HepG2 (cell line): ENCODE data around the gene SLC23A2. TPM values are rescaled to one million over a fixed set of nuclear protein-coding genes. Genes with fewer than 3 reads are reported as not detected.

ENCODE experiments used
- ARID4A ChIP-seq: sonication (generic); formaldehyde crosslinking; IDR thresholded peaks from 2 replicates; pipeline ENCODE4 v1.5.0; 2020; ENCODE audit warnings: mild to moderate bottlenecking, missing genetic modification reagents, borderline replicate concordance
- CBX1 ChIP-seq: IDR thresholded peaks from one replicate; pipeline ENCODE4 v1.6.1; 2016; ENCODE audit warnings: antibody characterized with exemption, low read depth
- GMEB2 ChIP-seq: IDR thresholded peaks from 2 replicates; pipeline ENCODE4 v1.6.1; 2016; ENCODE audit warnings: missing biosample characterization, missing genetic modification reagents, low read depth
- MAFG ChIP-seq: sonication (generic); formaldehyde crosslinking; IDR thresholded peaks from 2 replicates; pipeline ENCODE4 v1.5.1; 2020; ENCODE audit warnings: mild to moderate bottlenecking, missing genetic modification reagents
- MEIS2 ChIP-seq: sonication (generic); formaldehyde crosslinking; IDR thresholded peaks from 2 replicates; pipeline ENCODE4 v1.9.0; 2021; ENCODE audit warnings: mild to moderate bottlenecking, missing genetic modification reagents
- SAP130 ChIP-seq: IDR thresholded peaks from 2 replicates; pipeline ENCODE4 v1.6.1; 2016; ENCODE audit warnings: low read depth
- SNAI1 ChIP-seq: sonication (generic); formaldehyde crosslinking; IDR thresholded peaks from 2 replicates; pipeline ENCODE4 v1.5.0; 2020; ENCODE audit warnings: mild to moderate bottlenecking, missing genetic modification reagents, borderline replicate concordance
- ZBTB40 ChIP-seq, 2 experiments: fragments of 450-650 bp in 1 of 2; sonication (generic) in 1 of 2; formaldehyde crosslinking in 1 of 2; IDR thresholded peaks; 2 replicates each; pipeline versions ENCODE4 v1.6.1 to v1.8.0; 2016 to 2022; ENCODE audit warnings: antibody characterized with exemption in 1 of 2, mild to moderate bottlenecking in 1 of 2, missing genetic modification reagents in 1 of 2
- ZEB1 ChIP-seq: IDR thresholded peaks from 2 replicates; pipeline ENCODE4 v1.6.1; 2012; ENCODE audit warnings: mild to moderate bottlenecking, low read depth, inconsistent platforms; ENCODE audit not compliant: insufficient replicate concordance
- ZFP90 ChIP-seq: sonication (generic); formaldehyde crosslinking; IDR thresholded peaks from 2 replicates; pipeline ENCODE4 v1.8.0; 2022; ENCODE audit warnings: missing genetic modification reagents, mild to moderate bottlenecking, inconsistent platforms, borderline replicate concordance
- polyA plus RNA-seq, 8 experiments: library from polyadenylated mRNA; depleted of rRNA in 3 of 8; stranded (reverse) in 7 of 8; unstranded in 1 of 8; fragments of >200 nt; fragmentation: Illumina TruSeq in 4 of 8; extraction: Trizol in 4 of 8; gene quantifications; 2 replicates each; pipeline versions ENCODE4 v1.2.1 to v1.2.3, GENCODE V29; 2011 to 2016; ENCODE audit warnings: low read depth in 4 of 8, missing spikeins in 1 of 8, mixed read lengths in 1 of 8; ENCODE audit not compliant: insufficient read depth in 1 of 8
- total RNA-seq, 5 experiments: library from RNA; depleted of rRNA; stranded (reverse); fragments of >200 nt; fragmentation: Illumina TruSeq; extraction: Trizol; gene quantifications; 2 replicates each; pipeline ENCODE4 v1.2.3, GENCODE V29; 2016; ENCODE audit warnings: low read depth in 1 of 5

SLC23A2 gene
- total and polyA plus RNA-seq, 2 of the 13 experiments (the other 11 are each of a cell fraction or from before 2014, with no cell fraction given), result 42.2 to 51.2 TPM

- TF ChIP-seq MEIS2, result peak; percentile 81
- peak; percentile 72; the same call in 1 of the 2 replicates for TF ChIP-seq ARID4A
- no peak for TF ChIP-seq MAFG
- TF ChIP-seq ZFP90, result no peak
- TF ChIP-seq CBX1, result no peak
- TF ChIP-seq ZBTB40 (IDR thresholded peaks at IDR 0.05), result no peak
- TF ChIP-seq ZBTB40 (CRISPR knock-in tag; IDR thresholded peaks at IDR 0.05), result peak; percentile 63; the same call in 1 of the 2 replicates
- TF ChIP-seq SNAI1 (CRISPR knock-in tag), result 0 out of 2 replicates have a peak, but pooled peaks have one; percentile 38
- no peak for TF ChIP-seq GMEB2
- peak; percentile 91 for TF ChIP-seq SAP130 (CRISPR knock-in tag)
- TF ChIP-seq ZEB1, result no peak
These were observed 64.4 kb downstream of the SLC23A2 start (continued) for GRCh38 chr20:4936851-4937406.
